ENCODE data around the gene PTPN5.

The PTPN5 gene

DNA sequence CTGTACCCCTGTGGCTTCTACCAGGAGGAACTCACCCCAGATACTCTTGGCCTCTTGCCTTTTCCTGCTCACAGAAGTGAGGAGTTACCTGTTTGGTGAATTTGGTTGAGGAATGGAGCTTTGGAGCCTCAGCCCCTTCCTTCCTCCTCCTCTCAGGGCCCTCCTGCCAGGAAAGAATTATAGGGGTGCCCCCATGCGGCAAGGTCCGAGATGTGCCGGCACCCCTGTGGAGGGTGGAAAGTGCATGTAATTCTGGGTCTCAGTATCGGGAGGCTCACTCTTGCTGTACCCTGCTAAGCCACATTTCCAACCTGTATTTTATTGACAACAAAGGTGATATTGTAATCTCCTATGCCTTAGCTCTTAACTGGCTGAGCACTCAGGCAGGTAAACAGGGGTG lies 51.9 kb downstream of the PTPN5 start:
- FAIRE-seq, result no peak

DNA sequence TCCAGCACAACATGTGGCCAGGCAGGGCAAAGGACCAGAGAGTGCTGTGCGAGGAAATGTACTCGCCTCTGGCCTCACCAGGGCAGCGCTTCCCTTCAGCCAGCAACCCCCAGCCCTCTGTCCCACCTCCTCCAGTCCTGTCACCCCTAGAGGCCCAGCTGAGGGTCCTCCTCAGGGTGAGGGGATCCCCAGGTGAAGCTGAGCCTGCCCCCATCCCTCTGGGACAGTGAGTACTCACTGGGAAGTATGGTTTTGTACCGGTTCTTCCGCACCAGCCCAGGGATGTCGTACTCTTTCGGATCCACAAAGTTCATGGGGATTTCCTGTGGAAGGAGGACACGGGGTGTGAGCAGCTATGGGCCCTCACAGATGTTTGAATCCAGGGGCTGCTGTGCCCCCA lies 54.0 kb downstream of the PTPN5 start:
- FAIRE-seq, result no peak

DNA sequence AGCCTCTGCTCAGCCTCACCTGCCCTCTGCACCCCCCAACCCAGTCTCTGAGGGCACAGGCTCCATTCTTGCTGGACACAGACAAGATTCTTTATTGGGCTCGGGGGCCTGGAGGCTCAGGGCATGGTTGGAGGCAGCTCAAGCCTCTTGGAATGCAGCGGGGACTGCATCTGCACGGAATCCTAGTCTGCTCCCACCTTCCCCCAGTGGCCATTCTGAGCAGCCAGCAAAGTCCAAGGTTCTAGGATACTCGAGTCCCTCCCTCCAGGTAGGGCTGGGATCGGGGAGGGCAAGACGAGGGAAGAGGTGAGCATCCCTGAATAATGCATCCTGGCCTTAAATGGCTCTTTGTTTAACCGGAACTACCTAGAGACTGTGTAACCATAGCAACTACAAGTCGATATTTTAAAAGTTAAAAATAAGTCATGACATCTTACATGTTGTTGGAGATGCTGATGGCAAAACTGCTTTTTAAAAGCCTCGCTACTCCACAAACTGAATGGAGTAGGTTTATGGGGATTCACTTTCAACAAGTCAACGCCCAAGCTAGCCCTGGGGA lies 54.9 kb downstream of the PTPN5 start:
- FAIRE-seq, result no peak

DNA sequence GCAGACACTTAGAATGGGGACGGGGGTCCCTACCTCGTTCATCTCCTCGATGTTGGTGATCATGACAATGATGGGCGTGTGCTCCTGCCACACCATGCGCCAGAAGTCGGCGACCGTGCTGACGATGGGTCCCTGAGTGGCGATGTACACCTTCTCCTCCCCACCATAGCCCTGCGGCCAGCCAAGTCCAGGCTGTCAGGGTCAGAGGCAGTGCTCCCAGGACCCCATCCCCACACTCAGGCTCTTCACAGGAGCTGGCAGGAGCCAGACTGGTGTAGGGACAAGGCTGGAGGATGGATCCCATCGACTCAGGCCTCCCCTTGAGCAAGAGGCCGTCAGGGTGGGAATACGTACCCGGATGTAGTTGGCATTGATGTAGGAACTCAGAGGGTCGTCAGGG lies 58.4 kb downstream of the PTPN5 start:
- FAIRE-seq, result no peak

DNA sequence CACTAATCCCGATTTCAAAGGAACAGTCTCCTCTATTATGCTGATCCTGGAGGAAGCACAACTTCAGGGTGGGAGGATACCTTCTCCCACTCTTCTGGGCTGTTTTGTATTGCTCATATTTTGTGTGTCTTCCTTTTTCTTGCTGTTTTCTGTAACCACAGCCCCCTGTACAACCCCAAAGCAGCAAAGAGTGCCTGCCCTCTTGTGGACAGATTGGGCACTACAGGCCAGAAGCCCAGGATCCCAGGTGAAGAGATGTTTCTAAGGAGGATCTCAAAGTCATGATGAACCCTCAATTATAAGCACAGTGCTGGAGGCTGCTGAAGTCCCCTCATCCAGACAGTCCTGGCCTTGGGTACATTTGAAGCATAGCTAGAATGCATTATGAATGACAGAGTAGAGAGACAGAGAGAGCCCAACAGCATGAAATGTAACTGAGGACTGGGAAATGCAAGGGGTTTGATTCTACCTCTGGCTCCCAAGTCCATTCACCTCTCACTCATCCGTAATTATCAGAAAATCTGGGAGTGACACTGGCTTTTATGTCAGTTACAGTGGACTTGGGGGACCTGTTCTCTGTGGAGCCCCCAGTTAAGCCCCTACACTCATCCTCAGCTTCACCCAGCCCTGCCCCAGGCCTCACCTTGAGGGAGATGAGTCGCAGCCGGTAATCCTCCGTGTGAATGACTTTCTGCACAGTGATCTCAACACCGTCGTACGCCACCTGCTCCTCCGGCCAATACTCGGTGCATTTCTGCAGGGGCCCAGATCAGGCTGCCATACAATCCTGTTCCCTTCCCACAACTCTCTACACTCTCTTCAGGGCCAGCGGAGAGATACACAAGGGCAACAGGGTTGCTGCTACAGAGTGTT lies 59.4 kb downstream of the PTPN5 start:
- FAIRE-seq, result no peak

DNA sequence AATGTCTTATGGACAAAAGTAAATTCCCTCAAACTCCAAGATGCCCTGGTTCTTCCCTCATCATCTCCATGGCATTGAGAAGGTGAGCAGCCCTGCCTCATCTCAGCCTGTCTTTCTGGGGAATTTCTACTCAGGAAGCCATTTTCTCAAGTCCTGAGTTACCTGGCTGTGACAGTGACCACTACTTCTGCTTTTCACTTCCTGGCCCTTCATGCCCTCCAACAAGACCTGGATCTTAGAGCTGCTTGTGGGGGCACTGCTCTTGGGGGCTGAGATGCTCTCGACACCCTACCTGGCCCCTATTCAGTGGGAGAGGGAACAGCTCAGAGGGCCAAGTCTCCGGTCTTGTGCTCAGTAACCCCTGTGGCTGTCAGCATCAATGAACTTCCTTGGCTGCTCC lies 60.2 kb downstream of the PTPN5 start:
- FAIRE-seq, result no peak

DNA sequence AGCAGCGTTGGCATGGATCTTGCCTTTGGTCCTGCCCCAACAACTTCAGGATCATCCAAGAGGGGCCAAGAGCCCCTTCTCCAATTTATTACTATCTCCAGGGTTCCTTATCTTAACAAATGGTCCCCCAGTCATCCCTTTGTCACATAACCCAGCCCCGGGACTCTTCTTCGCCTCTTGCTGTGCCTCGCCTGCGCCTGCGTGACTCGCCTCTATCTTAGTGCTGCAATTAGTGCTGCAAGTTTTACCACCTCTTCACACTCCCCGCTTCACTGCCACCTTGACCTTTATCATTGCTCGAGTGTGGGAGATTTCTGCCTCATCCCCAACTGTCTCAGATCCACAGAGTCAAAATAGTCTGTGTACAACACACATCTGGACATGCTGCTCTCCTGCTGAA lies 61.6 kb downstream of the PTPN5 start:
- FAIRE-seq, result no peak

DNA sequence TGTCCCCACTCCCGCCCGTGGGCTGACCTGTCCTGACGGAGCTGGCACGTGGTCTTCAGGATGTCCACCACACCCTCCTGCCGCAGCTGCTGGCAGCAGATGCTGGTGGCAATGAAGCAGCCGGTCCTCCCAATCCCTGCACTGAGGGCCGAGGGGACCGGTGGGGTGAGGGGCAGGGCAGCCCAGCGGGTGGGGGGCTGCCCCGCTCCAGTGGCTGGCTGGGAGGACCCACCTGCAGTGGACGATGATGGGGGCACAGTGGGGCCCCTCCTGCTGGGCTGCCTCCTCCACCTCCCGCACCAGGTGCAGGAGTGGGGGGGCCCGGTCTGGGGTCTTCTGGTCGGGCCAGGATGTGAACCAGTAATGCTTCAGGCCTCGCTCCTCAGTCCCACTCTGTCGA lies 62.2 kb downstream of the PTPN5 start:
- no peak for FAIRE-seq

DNA sequence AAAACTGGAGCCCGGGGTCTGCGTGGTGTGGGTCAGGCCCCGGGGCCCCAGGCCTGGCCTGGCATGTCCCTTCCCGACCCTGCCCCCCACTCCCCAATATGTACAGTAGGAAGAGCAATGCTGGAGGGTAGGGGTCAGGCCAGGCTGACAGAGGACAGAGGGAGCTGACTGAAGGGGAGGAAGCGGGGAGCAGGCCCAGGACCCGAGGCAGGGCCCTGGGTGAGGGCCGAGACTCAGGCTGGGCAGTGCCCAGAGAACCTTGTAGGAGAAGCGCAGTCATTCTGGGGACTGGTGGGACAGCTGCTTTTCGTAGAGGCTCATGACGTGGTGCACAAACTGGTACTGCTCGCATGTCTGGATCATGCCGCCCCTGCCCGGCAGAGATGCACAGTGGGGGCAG lies 62.9 kb downstream of the PTPN5 start:
- no peak for FAIRE-seq

DNA sequence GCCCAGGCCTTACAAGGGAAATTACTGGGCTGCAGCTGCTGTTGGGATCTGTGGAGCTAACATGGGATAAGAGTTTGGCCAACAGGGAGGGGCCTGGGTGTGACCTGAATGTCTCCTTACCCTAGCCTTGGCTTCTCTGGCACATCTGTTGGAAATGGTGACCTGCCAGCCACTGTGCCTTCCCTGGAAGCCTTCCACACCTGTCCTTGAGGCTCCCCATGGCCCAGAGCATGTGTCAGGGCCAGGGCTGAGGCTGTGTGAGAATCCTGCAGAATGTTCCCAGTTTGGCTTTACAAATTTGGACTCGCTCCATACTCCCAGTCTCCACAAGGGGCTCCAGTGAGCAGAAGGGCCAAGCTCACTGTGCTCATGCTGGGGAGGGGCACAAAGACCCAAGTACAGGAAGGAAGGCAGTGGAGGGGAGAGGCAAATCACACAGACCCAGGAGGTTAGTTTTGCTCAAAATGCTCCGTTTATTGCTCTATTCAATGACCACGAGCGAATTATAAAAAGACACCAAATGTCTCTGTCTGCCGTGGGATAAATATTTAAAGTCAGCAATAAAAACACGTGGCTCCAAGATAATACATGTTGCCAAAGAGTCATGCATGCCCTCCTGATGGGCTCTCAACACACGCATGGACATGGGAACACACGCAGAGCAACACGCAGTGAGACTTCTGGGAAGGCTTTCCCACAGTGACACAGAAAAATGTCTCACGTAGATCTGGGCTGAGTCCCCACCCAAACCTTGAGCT lies 63.9 kb downstream of the PTPN5 start:
- no peak for FAIRE-seq

DNA sequence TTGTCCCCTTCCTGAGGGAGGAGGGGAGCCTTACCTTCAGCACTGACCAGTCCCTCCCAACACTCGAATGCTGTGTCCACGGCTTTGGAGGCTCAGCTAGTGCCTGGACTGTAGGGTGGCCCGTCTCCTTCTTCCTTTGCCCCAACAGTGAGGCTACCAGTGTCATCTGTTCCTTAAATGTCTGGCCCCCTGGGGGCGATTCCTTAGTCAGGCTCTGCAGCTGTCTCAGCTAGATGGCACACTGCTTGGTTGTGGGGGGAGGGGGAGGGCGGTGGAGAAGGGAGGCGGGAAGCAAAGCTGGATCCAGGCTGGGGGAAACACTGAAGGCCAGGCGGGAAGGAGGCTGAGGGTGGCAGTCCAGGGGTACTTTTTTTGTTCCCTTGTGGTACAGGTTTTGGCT lies 65.6 kb downstream of the PTPN5 start, which contains the start of gene IGSF22:
Gene IGSF22, minus strand, starts transcription at position 149 of the 400 bp plus-strand sequence. CDS start 1,952 bp downstream, outside the sequence.
- FAIRE-seq, result no peak

DNA sequence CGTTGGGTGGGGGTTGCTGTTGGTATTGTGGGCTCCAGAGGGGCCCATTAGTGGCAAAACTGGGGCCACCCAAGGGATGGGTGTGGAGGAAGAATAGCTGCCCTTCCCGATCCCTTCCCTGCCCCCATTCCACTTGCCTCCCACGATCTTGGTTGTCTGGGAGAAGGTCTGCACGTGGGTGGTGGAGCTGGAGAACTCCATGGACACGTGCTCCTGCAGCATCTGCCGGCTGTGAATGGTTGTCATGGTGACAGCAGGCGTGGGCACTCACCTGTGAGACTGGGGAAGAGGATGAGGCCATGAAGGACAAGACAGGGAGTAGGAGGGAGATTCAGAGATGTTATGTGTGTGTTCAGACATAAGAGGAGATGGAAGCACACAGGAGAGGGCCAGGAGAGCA lies 67.6 kb downstream of the PTPN5 start:
- FAIRE-seq, result no peak

DNA sequence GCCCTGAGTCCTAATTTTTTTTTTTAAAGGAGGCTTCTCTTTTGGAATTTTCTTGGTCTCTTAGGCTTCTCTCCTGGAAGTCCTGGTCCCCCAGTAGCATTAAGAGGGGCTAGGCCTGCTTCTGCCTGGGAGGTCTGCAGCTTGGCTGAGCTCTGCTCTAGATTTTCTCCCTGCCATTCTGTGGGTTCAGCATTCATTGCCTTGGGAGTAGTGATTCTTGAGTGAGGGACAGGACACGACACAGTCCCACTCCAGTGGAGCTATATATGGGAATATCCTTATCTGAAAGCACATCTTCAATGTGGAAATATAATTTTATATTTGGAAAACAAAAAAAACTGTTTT lies 69.3 kb downstream of the PTPN5 start:
- FAIRE-seq, result no peak

DNA sequence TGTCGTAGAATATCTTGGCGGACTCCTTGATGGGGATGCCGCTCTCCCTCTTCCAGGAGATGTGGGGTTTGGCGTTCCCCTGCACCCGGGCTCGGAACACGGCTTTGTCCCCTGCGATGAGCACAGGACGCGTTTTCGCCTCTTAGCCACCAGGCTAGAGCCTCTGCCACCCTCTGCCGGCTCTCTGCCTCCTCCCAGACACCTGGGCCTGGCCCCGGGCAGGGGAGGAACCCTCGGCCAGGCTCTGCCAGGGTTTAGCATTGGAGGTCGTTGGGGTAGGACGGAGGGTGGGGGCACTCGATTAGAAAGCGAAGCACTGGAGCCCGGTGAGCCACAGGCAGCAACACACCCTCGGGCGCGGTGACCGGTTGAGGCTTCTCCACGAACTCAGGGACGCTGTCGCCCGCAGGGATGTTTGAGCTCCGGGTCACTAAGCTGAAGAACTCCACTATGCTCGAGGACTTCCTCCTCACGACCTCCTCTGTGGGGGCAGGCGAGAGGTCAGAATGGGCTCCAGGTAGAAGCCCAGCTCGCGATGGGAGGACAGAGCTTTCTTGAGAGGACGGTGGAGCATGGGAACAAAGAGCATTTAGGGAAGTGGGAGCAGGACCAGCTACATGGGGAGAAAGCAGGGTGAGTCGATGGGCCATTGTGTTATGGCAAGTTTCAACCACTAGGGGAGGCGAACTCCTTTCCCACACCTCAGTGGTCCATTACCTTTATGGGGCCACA lies 69.9 kb downstream of the PTPN5 start:
- no peak for FAIRE-seq

DNA sequence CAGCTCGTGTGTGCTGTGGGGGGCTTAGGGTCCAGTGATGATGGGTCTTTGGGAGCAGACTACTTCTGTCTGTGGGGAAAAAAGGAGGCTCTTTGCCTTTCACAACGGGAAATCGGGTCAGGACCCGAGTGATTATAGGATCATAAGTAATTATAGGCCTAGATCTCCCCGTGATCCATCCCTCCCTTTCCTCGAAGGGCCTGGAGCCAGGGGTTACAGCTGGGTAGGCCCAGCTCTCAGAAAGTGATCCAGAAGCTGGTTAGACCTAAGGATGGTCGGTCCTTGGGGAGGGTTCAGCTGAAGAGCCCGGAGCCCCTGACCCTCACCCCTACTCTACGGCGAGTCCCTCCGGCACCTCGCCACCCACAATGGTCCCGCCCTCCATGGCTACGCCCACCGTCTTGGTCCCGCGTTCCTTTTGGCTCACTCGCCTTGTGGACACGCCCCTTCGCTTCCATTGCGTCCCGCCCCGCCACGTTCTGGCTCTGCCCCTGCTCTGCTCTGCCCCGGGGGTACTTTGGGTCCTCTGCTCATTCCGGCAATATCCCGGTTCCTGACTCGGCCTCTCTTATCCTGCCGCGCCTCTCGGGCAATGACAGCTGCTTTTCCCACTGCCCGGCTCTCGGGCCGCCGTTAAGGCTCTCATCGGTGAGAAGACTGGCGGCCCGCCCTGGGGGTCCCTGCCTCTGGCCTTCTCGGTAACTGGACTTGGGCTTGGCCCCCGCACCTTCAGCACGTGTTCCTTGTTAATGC lies 70.6 kb downstream of the PTPN5 start:
- FAIRE-seq, result no peak

DNA sequence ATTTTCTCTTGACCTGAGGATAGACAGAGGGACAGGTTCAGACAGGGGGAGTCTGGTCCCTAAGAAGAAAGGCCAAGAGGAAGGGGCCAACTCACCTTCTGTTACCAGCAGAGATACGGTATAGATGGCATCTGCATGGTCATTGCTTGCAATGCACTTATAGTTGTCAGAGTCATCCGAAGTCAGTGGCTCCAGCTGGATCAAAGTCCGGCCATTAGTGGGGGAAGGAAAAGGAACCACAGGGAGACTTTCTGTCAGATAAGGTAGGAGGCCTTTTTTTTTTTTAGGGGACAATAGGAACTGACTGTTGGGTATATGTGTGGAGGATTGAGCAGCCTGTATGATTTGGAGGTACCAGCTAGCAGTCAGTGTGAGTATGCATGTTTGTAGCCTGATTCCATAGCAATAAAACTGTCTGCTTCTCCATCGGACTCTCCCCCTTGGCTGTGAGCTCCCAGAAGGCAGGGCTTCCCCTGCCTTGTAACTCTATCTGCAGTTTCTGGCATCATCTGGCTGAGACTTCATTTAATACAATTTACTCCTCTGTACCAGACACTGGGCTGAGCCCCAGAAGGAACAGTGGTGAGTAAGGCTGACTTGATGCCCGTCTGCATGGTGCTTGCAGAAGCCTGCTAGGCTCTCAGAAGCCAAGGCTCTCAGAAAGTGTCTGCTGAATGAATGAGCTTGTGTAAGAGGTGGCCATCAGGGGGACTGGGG lies 71.3 kb downstream of the PTPN5 start:
- FAIRE-seq, result no peak

DNA sequence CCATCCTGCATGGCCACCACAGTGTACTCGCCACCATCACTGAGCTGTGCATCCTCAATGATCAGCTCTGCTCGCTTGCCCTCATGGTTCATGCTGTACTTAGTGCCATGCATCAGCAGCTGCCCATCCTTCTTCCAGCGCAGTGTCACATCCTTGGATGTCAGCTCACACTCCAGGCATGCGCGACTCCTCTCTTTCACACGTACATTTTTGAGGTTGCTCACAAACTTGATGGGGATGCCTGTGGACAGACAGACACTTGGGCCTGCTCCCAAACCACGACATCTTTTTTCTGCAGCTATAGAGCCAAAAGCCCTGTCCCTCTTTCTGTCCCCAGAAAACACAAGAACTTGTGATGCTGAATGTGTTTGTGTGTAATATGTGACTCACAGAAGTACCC lies 76.1 kb downstream of the PTPN5 start:
- no peak for FAIRE-seq

DNA sequence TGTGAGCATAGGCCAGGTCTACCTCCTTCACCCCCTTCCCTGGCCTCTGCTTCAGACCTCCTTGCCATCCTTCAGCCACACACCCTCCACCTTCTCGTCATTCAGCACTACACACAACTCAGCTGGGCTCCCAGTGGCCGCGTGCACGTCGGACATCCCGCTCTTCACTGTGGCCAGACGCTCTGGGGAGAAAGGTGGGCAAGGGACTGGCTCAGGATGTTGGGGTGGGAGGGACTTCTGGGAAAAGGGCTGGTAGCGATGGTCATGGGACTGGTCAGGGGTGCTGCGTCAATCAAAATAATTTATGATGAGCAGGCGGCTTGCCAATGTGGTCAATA lies 77.2 kb downstream of the PTPN5 start:
- FAIRE-seq, result no peak

DNA sequence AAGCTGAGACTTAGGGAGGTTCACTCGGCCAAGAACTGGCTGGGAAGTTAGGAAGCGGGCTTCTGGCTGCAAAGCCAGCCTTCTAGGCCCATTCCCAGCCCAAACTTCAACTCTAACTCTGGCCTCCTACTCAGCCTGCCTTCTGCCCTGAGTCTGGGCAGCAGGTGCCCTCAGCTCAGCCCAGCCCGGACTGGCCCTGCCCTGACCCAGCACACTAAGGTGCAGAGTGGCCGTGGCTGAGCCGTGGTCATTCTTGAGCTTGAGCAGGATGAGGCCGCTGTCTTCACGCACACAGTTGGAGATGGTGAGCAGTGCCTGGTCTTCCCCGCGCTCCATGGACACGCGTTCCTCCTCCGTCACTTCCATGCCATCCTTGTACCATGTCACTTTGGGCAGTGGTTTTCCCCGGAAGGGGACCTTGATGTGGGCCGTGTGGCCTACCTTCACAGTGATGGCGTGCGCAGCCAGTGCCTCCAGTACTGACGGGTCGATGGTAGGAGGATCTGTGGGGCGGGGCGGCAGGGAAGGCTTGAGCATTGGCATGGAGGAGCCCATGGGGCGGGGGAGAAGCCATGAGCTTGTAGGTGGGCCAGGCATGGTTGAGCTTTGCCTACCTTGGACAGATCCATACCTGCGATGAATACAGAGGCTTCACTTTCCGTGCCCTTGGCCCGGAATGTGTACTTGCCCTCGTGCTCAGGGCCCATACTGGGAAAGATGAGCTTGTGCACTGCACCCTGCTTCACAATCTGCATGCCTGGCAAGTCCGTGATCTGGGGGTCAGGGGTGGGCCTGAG lies 77.8 kb downstream of the PTPN5 start:
- no peak for FAIRE-seq

DNA sequence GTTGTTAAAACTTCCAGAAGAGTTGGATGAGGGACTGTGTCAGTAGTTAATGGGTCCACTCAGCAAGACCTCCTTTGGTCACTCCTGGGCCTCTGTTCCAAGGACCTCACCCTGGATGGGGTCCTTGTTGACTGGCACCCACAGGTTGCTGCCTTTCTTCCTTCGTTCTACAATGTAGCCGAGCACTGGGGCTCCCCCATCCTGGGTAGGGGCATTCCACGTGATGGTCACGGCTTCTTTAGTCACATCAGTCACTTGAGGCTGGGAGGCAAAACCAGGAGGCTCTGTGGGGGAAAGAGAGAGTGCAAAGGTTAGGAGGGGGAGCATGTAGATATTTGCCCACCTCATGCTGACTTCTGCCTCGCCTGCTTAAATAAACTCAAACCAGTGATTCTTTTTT lies 81.1 kb downstream of the PTPN5 start:
- FAIRE-seq, result no peak

DNA sequence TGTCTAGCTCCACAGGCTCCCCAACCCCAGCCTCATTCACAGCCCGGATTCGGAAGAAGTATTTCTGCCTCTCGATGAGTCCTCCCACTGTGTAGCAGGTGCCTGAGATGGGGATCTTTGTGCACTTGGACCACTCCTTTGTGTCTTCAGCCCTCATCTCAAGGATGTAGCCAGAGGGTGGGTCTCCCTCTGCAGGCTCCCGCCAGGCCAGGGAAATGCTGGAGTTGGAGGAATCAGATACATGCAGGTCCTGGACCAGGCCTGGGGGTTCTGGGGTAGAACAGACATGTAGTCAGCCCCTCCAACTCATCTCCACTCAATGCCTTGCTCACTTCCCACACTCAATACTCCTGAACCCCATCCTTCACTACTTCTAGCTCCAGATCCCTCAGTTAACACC lies 82.2 kb downstream of the PTPN5 start:
- no peak for FAIRE-seq
